CD14-positive monocyte (primary cell): ENCODE measurements around the gene GALNT18. TPM values are rescaled to one million over a fixed set of nuclear protein-coding genes. Genes with fewer than 3 reads are reported as not detected.

ENCODE experiments used
- DNase-seq, 3 donors: peaks; one replicate each; pipeline ENCODE4 v3.0.0-alpha.2; 2011 to 2022
- H2AFZ ChIP-seq: 2 replicates; pipeline ENCODE4 v1.6.0; 2012; ENCODE audit warnings: mild to moderate bottlenecking, low read depth, low read length, inconsistent platforms; ENCODE audit not compliant: insufficient read depth, poor library complexity, severe bottlenecking
- H3K27ac ChIP-seq, 2 donors: 1 replicate in 1 of 2; 2 replicates in 1 of 2; pipeline ENCODE4 v1.5.1; 2012 to 2013; ENCODE audit warnings: low read length in 2 of 2, control low read depth in 1 of 2, inconsistent platforms in 1 of 2, low read depth in 1 of 2, mild to moderate bottlenecking in 1 of 2
- H3K27me3 ChIP-seq, 2 donors: one replicate each; pipeline versions ENCODE4 v1.6.0 to v1.6.1; 2011 to 2013; ENCODE audit warnings: low read length in 2 of 2; ENCODE audit not compliant: control insufficient read depth in 2 of 2, insufficient read depth in 2 of 2
- H3K36me3 ChIP-seq, 2 donors: replicated peaks in 1 of 2; 1 replicate in 1 of 2; 2 replicates in 1 of 2; pipeline versions ENCODE4 v1.5.1 to v1.6.1; 2012 to 2013; ENCODE audit warnings: low read length in 2 of 2, control low read depth in 1 of 2, inconsistent platforms in 1 of 2, mild to moderate bottlenecking in 1 of 2; ENCODE audit not compliant: insufficient read depth in 2 of 2, control insufficient read depth in 1 of 2
- H3K4me1 ChIP-seq, 2 donors: 1 replicate in 1 of 2; 2 replicates in 1 of 2; pipeline versions ENCODE4 v1.5.1 to v1.6.1; 2012 to 2013; ENCODE audit warnings: low read length in 2 of 2, control low read depth in 1 of 2, inconsistent platforms in 1 of 2, mild to moderate bottlenecking in 1 of 2, moderate library complexity in 1 of 2; ENCODE audit not compliant: insufficient read depth in 2 of 2, control insufficient read depth in 1 of 2
- H3K4me2 ChIP-seq: replicated peaks from 2 replicates; pipeline ENCODE3; 2012; ENCODE audit warnings: low read length, moderate library complexity, mild to moderate bottlenecking; ENCODE audit not compliant: poor library complexity, severe bottlenecking; ENCODE audit errors: extremely low read depth
- H3K4me3 ChIP-seq, 3 experiments: fragments of 200-600 bp in 1 of 3; sonication (generic) in 1 of 3; replicated peaks in 1 of 3; 1 replicate in 2 of 3; 2 replicates in 1 of 3; pipeline ENCODE4 v1.5.1; 2011 to 2013; ENCODE audit warnings: low read length in 3 of 3, mild to moderate bottlenecking in 3 of 3, control low read depth in 2 of 3, low read depth in 2 of 3, inconsistent platforms in 1 of 3, moderate library complexity in 1 of 3
- H3K79me2 ChIP-seq: 2 replicates; pipeline ENCODE4 v1.6.0; 2012; ENCODE audit warnings: mild to moderate bottlenecking, control low read depth, inconsistent platforms, low read length, moderate library complexity; ENCODE audit not compliant: insufficient read depth
- H3K9ac ChIP-seq: 2 replicates; pipeline ENCODE4 v1.6.0; 2017; ENCODE audit warnings: low read length, mild to moderate bottlenecking; ENCODE audit not compliant: insufficient read depth, poor library complexity, severe bottlenecking
- H3K9me3 ChIP-seq, 2 donors: replicated peaks in 1 of 2; 1 replicate in 1 of 2; 2 replicates in 1 of 2; pipeline versions ENCODE4 v1.5.1 to v1.6.1; 2012 to 2013; ENCODE audit warnings: low read length in 2 of 2, control low read depth in 1 of 2; ENCODE audit not compliant: control insufficient read depth in 1 of 2, insufficient read depth in 1 of 2
- H4K20me1 ChIP-seq: 2 replicates; pipeline ENCODE4 v1.6.0; 2012; ENCODE audit warnings: mild to moderate bottlenecking, low read length, control low read depth, moderate library complexity; ENCODE audit not compliant: insufficient read depth
- H3K27ac Mint-ChIP-seq, 7 donors: one replicate each; pipeline ENCODE4 v1.8.0; 2020; ENCODE audit warnings: mild to moderate bottlenecking in 7 of 7, mixed read lengths in 7 of 7, moderate library complexity in 6 of 7, inconsistent platforms in 2 of 7
- H3K27me3 Mint-ChIP-seq, 3 donors: one replicate each; pipeline ENCODE4 v1.8.0; 2021 to 2022; ENCODE audit warnings: low read depth in 3 of 3, mild to moderate bottlenecking in 3 of 3, mixed read lengths in 3 of 3, moderate library complexity in 3 of 3, inconsistent platforms in 1 of 3
- H3K36me3 Mint-ChIP-seq, 2 donors: one replicate each; pipeline ENCODE4 v1.8.0; 2020; ENCODE audit warnings: mixed read lengths in 2 of 2, inconsistent platforms in 1 of 2, mild to moderate bottlenecking in 1 of 2
- H3K4me1 Mint-ChIP-seq: one replicate; pipeline ENCODE4 v1.8.0; 2020; ENCODE audit warnings: mild to moderate bottlenecking, mixed read lengths
- H3K4me3 Mint-ChIP-seq, 2 donors: one replicate each; pipeline ENCODE4 v1.8.0; 2020; ENCODE audit warnings: mild to moderate bottlenecking in 2 of 2, mixed read lengths in 2 of 2, moderate library complexity in 1 of 2
- H3K9me3 Mint-ChIP-seq, 7 donors: one replicate each; pipeline ENCODE4 v1.8.0; 2020 to 2022; ENCODE audit warnings: mixed read lengths in 7 of 7, mild to moderate bottlenecking in 6 of 7, moderate library complexity in 6 of 7, inconsistent platforms in 2 of 7
- WGBS: methylation state at CpG from one replicate; pipeline ENCODE4 v1.1.5; 2013; ENCODE audit warnings: missing lambda C conversion rate; ENCODE audit not compliant: insufficient coverage; 5-methylcytosine and 5-hydroxymethylcytosine counted together
- intact Hi-C, 2 donors: fragments of 100-400 bp; cut with micrococcal nuclease; formaldehyde crosslinking; loops; one replicate each; pipeline versions ENCODE4 v1.15.0 to v1.15.1; 2023
- polyA plus RNA-seq, 3 donors: library from polyadenylated mRNA; depleted of rRNA in 1 of 3; unstranded in 2 of 3; stranded (reverse) in 1 of 3; fragments of 300-500 nt in 2 of 3; fragments of >200 nt in 1 of 3; fragmentation: Illumina TruSeq in 2 of 3; gene quantifications; 1 replicate in 2 of 3; 2 replicates in 1 of 3; pipeline ENCODE4 v1.2.3, GENCODE V29; 2012 to 2021
- TF ChIP-seq, protein P1 (sequence below): fragments of 200-600 bp; IDR thresholded peaks from one replicate; pipeline ENCODE4 v1.8.0; 2022; ENCODE audit warnings: antibody characterized with exemption, mild to moderate bottlenecking

GALNT18 gene
- polyA plus RNA-seq, 3 donors = not detected

GRCh38 chr11:11231763-11232162 is 390.0 kb downstream of the GALNT18 start:
- WGBS = no CpG with 5 or more reads among the region's 5 CpGs
- no peaks in the 10 kb centered on the region for H3K36me3 Mint-ChIP-seq
- DNase-seq = no peak

GRCh38 chr11:11230802-11231562 is 390.8 kb downstream of the GALNT18 start:
- no peak overlapping the region for H3K4me2 ChIP-seq
- no peaks in the 10 kb centered on the region for H3K36me3 Mint-ChIP-seq
- H3K27ac Mint-ChIP-seq = no peak overlapping the region
- intact Hi-C loops = no loop called here
- no peaks in the 10 kb centered on the region for H3K4me1 ChIP-seq
- 100% methylated on average over 1 of the region's 7 CpGs for WGBS
- H3K27ac ChIP-seq = no peak overlapping the region
- peaks cover 5 to 11% (median 8%) of the 10 kb centered on the region in 3 donors for H3K27me3 Mint-ChIP-seq
- TF ChIP-seq, protein P1, sequence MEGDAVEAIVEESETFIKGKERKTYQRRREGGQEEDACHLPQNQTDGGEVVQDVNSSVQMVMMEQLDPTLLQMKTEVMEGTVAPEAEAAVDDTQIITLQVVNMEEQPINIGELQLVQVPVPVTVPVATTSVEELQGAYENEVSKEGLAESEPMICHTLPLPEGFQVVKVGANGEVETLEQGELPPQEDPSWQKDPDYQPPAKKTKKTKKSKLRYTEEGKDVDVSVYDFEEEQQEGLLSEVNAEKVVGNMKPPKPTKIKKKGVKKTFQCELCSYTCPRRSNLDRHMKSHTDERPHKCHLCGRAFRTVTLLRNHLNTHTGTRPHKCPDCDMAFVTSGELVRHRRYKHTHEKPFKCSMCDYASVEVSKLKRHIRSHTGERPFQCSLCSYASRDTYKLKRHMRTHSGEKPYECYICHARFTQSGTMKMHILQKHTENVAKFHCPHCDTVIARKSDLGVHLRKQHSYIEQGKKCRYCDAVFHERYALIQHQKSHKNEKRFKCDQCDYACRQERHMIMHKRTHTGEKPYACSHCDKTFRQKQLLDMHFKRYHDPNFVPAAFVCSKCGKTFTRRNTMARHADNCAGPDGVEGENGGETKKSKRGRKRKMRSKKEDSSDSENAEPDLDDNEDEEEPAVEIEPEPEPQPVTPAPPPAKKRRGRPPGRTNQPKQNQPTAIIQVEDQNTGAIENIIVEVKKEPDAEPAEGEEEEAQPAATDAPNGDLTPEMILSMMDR = peak; percentile 26
- H3K9me3 Mint-ChIP-seq = peaks cover 0 to 3% (median 0%) of the 10 kb centered on the region in 7 donors
- no peaks in the 10 kb centered on the region for H3K9me3 ChIP-seq
- H3K79me2 ChIP-seq = no peaks in the 10 kb centered on the region
- H3K27me3 ChIP-seq = no peaks in the 10 kb centered on the region
- no peak overlapping the region for H2AFZ ChIP-seq
- H4K20me1 ChIP-seq = no peaks in the 10 kb centered on the region
- H3K4me3 Mint-ChIP-seq = no peak overlapping the region
- no peaks in the 10 kb centered on the region for H3K36me3 ChIP-seq
- DNase-seq = no peak
- no peaks in the 10 kb centered on the region for H3K4me1 Mint-ChIP-seq
- H3K9ac ChIP-seq = no peak overlapping the region
- no peak overlapping the region for H3K4me3 ChIP-seq

More at GRCh38 chr11:11231763-11232162, 390.0 kb downstream of the GALNT18 start:
- Mint-ChIP-seq H3K27me3 (peaks cover 5 to 11% (median 8%) of the 10 kb centered on the region in 3 donors), H3K9me3 (peaks cover 0 to 2% (median 0%) of the 10 kb centered on the region in 7 donors), H3K4me3 (no peak overlapping the region), H3K4me1 (no peaks in the 10 kb centered on the region), H3K27ac (no peak overlapping the region)
- H3K27ac ChIP-seq = no peak overlapping the region
- no peaks in the 10 kb centered on the region for H3K36me3 ChIP-seq
- TF ChIP-seq, protein P1 = no peak
- H3K4me2 ChIP-seq = no peak overlapping the region
- intact Hi-C loops = no loop called here
- H2AFZ ChIP-seq = no peak overlapping the region
- H3K4me1 ChIP-seq = no peaks in the 10 kb centered on the region
- no peaks in the 10 kb centered on the region for H4K20me1 ChIP-seq
- H3K79me2 ChIP-seq = no peaks in the 10 kb centered on the region
- no peaks in the 10 kb centered on the region for H3K27me3 ChIP-seq
- H3K9me3 ChIP-seq = no peaks in the 10 kb centered on the region
- H3K9ac ChIP-seq = no peak overlapping the region
- no peak overlapping the region for H3K4me3 ChIP-seq
